Tibial nerve (tissue), 4 donors: Measurements from ENCODE around the gene FAM180A.

Source experiments
- CTCF ChIP-seq, 5 experiments: fragments of 200-600 bp in 3 of 5; fragments of 450-650 bp in 2 of 5; sonication (generic) in 3 of 5; IDR thresholded peaks; one replicate each; pipeline ENCODE4 v1.5.1; 2016 to 2019; ENCODE audit warnings: antibody characterized with exemption in 5 of 5, mild to moderate bottlenecking in 3 of 5, moderate library complexity in 2 of 5
- EP300 ChIP-seq, 2 donors: sonication (generic); formaldehyde crosslinking; IDR thresholded peaks; one replicate each; pipeline ENCODE4 v1.6.1; 2017; ENCODE audit warnings: antibody characterized with exemption in 2 of 2, mild to moderate bottlenecking in 1 of 2
- POLR2A ChIP-seq, 2 donors: fragments of 450-650 bp; IDR thresholded peaks; one replicate each; pipeline ENCODE4 v1.6.1; 2017; ENCODE audit warnings: antibody characterized with exemption in 2 of 2, mild to moderate bottlenecking in 2 of 2, moderate library complexity in 2 of 2

GRCh38 chr7:135708041-135708440 is 40.6 kb downstream of the FAM180A start:
- TF ChIP-seq CTCF (IDR thresholded peaks at IDR 0.05) (no peak), POLR2A (IDR thresholded peaks at IDR 0.05) (no peak), EP300 (IDR thresholded peaks at IDR 0.05) (no peak)
